GM21737 (cell line): Measurements from ENCODE around the gene XXYLT1.
A peak's percentile ranks its signal among the peaks of the same experiment; 100 is the strongest.

Experiments
- ATAC-seq: cut with Tn5 transposase; IDR thresholded peaks from one replicate; pipeline ENCODE4 v1.9.1; 2021; ENCODE audit warnings: mild to moderate bottlenecking, moderate library complexity; ENCODE audit not compliant: unreplicated experiment

XXYLT1 gene

GRCh38 chr3:195155570-195156241 lies 115.3 kb downstream of the XXYLT1 start:
- no peak for ATAC-seq

GRCh38 chr3:195154793-195155535 lies 116.0 kb downstream of the XXYLT1 start:
- peak; percentile 44 for ATAC-seq

- ATAC-seq, result no peak
Measured at GRCh38 chr3:195154111-195154791, 116.7 kb downstream of the XXYLT1 start.

- ATAC-seq, result no peak
Measured at GRCh38 chr3:195153653-195154052, 117.3 kb downstream of the XXYLT1 start.

GRCh38 chr3:195153130-195153529 lies 117.8 kb downstream of the XXYLT1 start:
- no peak for ATAC-seq

GRCh38 chr3:195151866-195152541 lies 119.0 kb downstream of the XXYLT1 start:
- ATAC-seq, result no peak

GRCh38 chr3:195151402-195151801 lies 119.6 kb downstream of the XXYLT1 start:
- no peak for ATAC-seq

- ATAC-seq, result no peak
Measured at GRCh38 chr3:195150181-195151118, 120.5 kb downstream of the XXYLT1 start.

- no peak for ATAC-seq
Measured at GRCh38 chr3:195149292-195150030, 121.5 kb downstream of the XXYLT1 start.

- ATAC-seq, result no peak
Measured at GRCh38 chr3:195148549-195148948, 122.4 kb downstream of the XXYLT1 start.

- peak; percentile 80 for ATAC-seq
Measured at GRCh38 chr3:195147649-195148080, 123.3 kb downstream of the XXYLT1 start.

- no peak for ATAC-seq
Measured at GRCh38 chr3:195146131-195146530, 124.8 kb downstream of the XXYLT1 start.

- no peak for ATAC-seq
Measured at GRCh38 chr3:195145579-195145978, 125.4 kb downstream of the XXYLT1 start.

- ATAC-seq, result no peak
Measured at GRCh38 chr3:195143221-195143620, 127.7 kb downstream of the XXYLT1 start.

GRCh38 chr3:195142519-195142918 lies 128.4 kb downstream of the XXYLT1 start:
- ATAC-seq, result no peak

GRCh38 chr3:195140816-195141793 lies 129.9 kb downstream of the XXYLT1 start:
- no peak for ATAC-seq

- no peak for ATAC-seq
Measured at GRCh38 chr3:195140410-195140809, 130.5 kb downstream of the XXYLT1 start.

- no peak for ATAC-seq
Measured at GRCh38 chr3:195139876-195140240, 131.1 kb downstream of the XXYLT1 start.
